ENCODE results near the gene EP400.

DNA sequence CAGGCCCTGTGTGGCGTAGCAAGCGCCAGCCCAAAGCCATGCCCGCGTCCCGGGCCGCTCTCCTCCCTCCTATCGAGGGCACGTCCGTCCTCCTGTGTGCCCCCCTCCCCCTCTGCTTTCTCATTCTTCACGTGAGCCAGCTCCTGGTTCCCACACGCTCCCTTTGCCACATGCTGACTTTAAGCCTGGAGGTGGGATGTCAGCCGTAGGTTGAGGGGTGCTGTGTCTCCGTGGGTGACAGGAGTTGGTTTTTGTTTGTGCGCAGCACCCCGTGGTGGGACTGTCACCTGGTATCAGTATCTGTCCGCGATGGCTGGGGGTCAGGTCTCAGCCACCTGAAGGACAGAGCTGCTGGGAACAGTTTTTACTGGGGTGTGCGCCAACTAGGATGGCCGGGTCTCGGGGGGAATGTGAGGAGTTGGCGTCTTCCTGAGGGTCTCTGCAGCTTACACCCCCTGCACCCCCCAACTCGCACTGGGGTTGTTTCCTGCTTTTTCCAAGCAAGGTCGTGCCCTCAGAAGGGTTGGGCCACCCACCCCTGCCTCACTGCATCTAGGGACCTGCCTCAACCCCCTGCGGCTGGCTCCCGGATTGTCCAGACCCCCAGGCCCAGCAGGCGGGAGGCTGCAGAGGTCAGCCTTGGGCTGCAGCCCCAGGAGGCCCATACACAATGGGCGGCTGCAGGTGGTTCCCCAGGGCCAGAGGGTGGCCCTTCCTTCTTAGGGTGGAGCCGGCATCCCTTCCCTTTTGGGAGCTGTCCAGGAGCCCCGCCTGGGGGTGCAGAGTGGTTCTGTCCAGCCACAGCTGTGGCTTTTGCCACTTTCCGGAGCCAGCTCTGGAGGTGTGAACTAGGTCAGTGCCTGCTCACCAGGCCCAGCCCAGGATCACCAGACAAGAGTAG is 48.1 kb upstream of the EP400 start:
- no peak for TF ChIP-seq CTCF (IDR thresholded peaks at IDR 0.05; ENCODE audit: low read length)
- no peak for TF ChIP-seq EZH2 (IDR thresholded peaks at IDR 0.05; ENCODE audit: borderline replicate concordance, low read length)
